RWPE1 (cell line): ENCODE results near the gene LYSMD4.
"Not testable (repeated sequence)": the region's sequence is repeated elsewhere in the genome, so short reads cannot be mapped to it uniquely, and the experiment has no call there.

ENCODE experiments used
- CTCF ChIA-PET: fragments of 350-600 bp; sonication (Branson Sonifier 250); formaldehyde crosslinking; extraction: SDS; loops from one replicate; lab custom pipeline; 2021; lab: Yijun Ruan, JAX
- POLR2A ChIA-PET: fragments of 400-600 bp; formaldehyde crosslinking; extraction: SDS; loops from one replicate; lab custom pipeline; 2020; ENCODE audit warnings: antibody characterized with exemption; ENCODE audit not compliant: low non-redundant PET; lab: Yijun Ruan, JAX
- DNase-seq: peaks from one replicate; pipeline ENCODE4 v3.0.0; 2012; ENCODE audit warnings: low spot score
- H3K27ac ChIP-seq: fragments of 450-650 bp; 2 replicates; pipeline ENCODE4 v1.5.1; 2017
- TF ChIP-seq, protein P1 (sequence below): fragments of 450-650 bp; conservative IDR thresholded peaks from 2 replicates; pipeline ENCODE4 v1.5.1; 2017; ENCODE audit warnings: low read depth, mild to moderate bottlenecking

The LYSMD4 gene

DNA sequence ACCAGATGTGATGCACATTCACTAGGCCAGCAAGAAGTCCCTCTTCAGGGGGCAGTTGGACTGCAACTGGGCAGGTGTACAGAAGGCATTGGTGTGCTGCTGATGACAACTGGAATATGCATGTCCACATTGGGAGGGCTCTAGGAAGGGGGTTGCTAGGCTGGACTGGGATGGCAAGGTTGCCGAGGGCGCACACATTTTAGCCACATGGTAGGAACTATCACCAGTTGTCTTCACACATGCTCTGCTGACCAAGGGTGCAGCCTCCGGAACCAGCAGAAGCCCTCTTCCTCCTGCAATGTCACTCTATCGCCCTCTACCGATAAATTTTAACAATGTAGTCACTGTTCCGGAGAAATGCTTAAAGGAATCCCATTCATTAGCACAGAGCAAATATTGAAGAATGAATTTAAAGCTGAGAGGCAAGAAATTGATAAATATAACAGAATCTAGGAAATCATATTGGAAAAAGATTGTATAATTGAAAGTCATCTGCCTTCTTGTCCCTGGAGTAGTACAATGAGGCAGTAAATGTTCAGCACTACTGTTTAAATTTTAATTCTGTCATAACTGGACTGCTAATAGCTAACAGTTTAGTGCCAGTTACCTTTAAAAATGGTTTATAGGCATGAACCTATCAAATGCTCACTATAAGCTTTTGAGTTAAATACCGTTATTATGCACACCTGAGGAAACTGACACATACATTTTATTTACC is 22.6 kb upstream of the LYSMD4 start:
- H3K27ac ChIP-seq, result no peak overlapping the region
- peak; percentile 69 for DNase-seq
- TF ChIP-seq, protein P1, sequence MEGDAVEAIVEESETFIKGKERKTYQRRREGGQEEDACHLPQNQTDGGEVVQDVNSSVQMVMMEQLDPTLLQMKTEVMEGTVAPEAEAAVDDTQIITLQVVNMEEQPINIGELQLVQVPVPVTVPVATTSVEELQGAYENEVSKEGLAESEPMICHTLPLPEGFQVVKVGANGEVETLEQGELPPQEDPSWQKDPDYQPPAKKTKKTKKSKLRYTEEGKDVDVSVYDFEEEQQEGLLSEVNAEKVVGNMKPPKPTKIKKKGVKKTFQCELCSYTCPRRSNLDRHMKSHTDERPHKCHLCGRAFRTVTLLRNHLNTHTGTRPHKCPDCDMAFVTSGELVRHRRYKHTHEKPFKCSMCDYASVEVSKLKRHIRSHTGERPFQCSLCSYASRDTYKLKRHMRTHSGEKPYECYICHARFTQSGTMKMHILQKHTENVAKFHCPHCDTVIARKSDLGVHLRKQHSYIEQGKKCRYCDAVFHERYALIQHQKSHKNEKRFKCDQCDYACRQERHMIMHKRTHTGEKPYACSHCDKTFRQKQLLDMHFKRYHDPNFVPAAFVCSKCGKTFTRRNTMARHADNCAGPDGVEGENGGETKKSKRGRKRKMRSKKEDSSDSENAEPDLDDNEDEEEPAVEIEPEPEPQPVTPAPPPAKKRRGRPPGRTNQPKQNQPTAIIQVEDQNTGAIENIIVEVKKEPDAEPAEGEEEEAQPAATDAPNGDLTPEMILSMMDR, result peak; percentile 94
- ChIA-PET CTCF (interaction anchor here (0.5 to 2.2 kb wide), 21 partner anchors 8 to 680 kb away, joined by 3 to 13 read pairs (median 3); partner anchors contain the start of gene LYSMD4), POLR2A (interaction anchor here (0.5 kb wide), 1 partner anchor 26 kb away, joined by 3 read pairs; no protein-coding TSS in a partner anchor)

DNA sequence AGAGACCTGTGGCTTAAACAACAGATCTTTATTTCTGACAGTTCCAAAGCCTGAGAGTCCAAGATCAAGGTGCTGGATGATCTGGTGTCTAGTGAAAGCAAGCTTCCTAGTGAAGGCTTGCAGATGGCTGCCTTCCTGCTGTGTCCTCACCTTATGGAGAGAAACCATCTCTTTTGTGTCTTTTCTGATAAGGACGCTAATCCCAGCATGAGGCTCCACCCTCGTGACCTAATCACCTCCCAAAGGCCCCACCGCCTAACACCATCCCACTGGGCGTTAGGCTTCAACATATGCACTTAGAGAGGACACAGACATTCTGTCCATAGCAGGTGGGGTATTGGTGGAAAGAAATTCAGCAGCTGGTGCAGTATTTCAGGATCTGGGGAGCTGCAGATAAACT is 19.8 kb upstream of the LYSMD4 start:
- POLR2A ChIA-PET, result no interaction called here
- H3K27ac ChIP-seq, result no peak overlapping the region
- CTCF ChIA-PET, result interaction anchor here (1.7 kb wide), 1 partner anchor 481 kb away, joined by 4 read pairs; no protein-coding TSS in a partner anchor
- TF ChIP-seq, protein P1, result no peak
- no peak for DNase-seq

DNA sequence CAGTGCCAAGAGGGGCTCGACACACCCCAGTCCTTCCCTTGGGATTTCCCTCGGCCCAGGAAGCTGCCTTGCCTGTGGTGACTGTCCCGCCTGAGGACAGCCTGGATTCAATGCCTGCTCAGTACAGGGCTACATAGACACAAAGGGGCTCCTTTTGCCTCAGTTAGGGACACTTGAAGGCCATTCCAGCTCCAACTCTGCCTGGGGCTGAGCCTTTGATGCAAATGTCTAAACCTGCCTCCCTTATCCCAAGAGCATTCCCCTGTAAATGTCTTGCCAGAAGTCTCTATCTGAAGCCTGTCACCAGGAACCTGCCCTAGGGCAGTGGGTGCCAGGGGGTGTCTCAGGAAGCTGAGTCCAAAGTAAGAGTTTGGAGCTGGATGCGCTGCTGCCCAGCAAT is 19.3 kb upstream of the LYSMD4 start:
- TF ChIP-seq, protein P1, result no peak
- CTCF ChIA-PET, result no interaction called here
- no peak overlapping the region for H3K27ac ChIP-seq
- no peak for DNase-seq
- POLR2A ChIA-PET, result no interaction called here

DNA sequence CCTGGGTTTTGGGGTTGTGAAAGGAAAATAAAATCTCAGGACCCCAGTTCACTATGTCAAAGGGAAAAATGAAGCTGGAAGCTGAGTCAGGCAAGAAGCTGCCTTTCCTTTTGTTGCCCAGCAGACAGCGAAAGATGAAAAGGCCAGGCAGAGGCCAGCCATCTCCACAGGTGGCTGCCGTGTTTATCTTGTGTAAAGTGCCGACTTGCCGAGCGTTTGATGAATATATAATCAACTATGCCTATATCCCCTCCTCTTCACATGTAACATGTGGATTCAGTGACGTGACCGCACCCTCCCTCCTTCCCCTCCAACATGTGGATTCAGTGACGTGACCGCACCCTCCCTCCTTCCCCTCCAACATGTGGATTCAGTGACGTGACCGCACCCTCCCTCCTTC is 17.1 kb upstream of the LYSMD4 start:
- DNase-seq, CTCF ChIA-PET, H3K27ac ChIP-seq, POLR2A ChIA-PET: not testable (repeated sequence)

DNA sequence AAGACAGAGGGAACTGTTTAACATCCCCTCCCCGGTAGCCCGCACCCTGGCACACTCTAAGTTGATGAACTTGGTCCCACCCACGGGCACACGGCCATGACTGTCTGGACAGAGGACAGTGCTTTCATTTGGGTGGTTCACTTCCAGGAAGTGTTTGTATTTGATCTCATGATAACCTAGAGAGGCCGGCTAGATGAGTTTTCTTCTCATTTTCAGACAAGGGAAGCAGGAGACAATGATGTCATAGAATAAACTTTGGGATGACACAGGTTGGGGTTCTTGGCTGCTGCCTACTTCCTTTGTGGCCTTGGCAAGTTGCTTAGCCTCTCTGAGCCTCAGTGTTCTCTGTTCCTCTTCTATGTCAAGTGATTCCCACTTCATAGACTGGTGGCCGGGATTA is 16.1 kb upstream of the LYSMD4 start:
- ChIA-PET POLR2A (no interaction called here), CTCF (no interaction called here)
- TF ChIP-seq, protein P1, result no peak
- H3K27ac ChIP-seq, result no peak overlapping the region
- no peak for DNase-seq

DNA sequence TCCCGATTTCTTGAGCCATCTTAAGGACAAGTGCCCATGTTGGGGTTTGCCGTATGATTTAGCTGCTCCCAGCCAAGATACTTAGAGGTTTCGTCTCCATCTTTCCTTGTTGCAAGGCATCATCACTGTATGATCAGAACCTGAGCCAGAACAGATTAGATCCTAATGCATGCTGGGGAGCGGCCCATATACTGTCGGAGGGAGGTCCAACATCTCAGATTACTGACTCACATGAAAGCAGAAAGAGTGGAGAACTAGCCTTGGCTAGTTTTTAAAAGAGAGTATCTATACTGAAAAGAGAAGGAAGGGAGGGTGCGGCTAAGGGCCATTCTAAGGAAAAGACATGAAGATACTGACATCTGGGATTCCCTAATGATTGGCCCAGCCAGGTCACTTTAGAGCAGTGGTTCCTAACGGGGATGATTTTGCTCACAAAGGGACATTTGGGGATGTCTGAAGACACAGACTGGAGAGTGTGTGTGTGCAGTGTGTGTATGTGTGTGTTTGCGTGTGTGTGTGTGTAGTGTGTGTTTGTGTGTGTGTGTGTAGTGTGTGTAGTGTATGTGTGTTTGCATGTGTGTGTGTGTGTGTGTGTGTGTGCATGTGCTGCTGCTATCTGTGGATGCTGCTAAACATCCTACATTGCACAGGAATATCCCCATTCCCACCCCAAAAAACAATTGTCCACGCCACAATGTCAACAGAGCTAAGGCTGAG is 12.3 kb upstream of the LYSMD4 start:
- ChIA-PET CTCF (no interaction called here), POLR2A (no interaction called here)
- no peak overlapping the region for H3K27ac ChIP-seq
- TF ChIP-seq, protein P1, result no peak
- DNase-seq, result no peak

DNA sequence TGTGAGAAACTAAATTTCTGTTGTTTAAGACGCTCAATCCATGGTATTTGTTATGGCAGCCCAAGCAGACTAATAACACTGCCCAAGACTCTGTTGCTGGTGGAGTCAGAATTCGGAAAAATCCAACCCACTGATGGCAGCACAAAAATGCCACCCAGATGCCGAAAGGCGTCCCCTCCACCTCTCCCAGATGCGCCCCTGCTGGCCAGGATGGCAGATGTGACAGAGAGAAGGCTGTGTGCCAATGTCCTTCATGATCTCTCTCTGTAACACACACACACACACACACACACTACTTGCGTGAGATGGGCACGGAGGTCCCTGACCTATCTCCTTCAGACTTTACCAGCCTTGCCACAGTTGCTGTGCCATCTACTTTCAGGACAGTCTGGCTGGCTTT is 10.9 kb upstream of the LYSMD4 start:
- ChIA-PET CTCF (no interaction called here), POLR2A (no interaction called here)
- DNase-seq, result no peak
- TF ChIP-seq, protein P1, result no peak
- no peak overlapping the region for H3K27ac ChIP-seq
